Suppressor macrophage treated with lipopolysaccharide for 4 hours (primary cell): ENCODE data around the gene GRK7.

Experiments
- DNase-seq: peaks from one replicate; pipeline ENCODE4 v3.0.0-alpha.2; 2020

The GRK7 gene, protein sequence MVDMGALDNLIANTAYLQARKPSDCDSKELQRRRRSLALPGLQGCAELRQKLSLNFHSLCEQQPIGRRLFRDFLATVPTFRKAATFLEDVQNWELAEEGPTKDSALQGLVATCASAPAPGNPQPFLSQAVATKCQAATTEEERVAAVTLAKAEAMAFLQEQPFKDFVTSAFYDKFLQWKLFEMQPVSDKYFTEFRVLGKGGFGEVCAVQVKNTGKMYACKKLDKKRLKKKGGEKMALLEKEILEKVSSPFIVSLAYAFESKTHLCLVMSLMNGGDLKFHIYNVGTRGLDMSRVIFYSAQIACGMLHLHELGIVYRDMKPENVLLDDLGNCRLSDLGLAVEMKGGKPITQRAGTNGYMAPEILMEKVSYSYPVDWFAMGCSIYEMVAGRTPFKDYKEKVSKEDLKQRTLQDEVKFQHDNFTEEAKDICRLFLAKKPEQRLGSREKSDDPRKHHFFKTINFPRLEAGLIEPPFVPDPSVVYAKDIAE (N-terminal part only)

DNA sequence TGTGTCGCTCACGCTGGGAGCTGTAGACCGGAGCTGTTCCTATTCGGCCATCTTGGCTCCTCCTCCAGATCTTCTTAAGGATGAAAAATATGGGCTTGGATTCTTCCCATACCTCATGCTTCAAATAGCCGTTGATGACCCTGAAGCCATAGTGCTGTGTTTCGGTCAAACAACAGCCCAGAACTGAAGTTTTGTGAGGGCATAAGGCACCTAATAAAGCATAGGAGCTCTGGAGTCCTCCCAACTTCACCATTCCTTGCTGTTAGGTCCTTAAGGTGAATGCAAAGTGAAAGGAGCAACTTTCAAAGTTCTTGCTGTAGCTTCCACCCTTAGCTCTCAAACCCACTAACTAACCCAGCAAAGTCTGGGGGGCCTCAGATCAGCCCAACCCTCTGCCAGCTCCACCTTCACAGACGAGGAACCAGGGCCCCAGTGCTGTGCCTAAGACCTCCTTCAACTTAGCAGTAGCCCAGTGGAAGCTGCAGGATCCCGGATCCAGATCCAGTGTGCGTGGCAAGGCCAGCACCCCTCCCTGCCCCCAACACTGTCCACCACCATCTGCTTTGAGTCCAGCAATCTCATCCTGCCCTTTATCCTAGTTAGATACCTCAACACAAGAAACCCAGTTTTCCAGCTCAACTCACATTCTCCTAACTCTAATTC, at the start of gene GRK7:
Gene GRK7 (plus strand): TSS at position 321 of the 663 bp plus-strand sequence. CDS start 14,877 bp downstream, outside the sequence.
- no peak for DNase-seq

DNA sequence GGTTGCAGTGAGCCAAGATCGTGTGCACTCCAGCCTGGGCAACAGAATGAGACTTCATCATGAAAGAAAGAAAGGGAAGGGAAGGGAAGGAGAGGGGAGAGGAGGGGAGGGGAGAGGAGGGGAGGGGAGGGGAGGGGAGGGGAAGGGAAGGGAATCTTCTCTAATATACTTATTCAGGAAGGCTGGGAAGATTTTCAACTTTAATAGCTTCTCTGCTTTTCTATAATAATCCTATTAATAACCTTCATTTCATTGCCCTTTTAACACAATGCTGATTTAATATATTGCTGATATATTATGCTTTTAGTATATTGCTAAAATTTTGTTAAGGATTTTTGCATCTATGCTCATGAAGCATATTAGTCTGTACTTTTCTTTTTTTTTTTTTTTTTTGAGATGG, 48.5 kb upstream of the GRK7 start:
- DNase-seq, result no peak

DNA sequence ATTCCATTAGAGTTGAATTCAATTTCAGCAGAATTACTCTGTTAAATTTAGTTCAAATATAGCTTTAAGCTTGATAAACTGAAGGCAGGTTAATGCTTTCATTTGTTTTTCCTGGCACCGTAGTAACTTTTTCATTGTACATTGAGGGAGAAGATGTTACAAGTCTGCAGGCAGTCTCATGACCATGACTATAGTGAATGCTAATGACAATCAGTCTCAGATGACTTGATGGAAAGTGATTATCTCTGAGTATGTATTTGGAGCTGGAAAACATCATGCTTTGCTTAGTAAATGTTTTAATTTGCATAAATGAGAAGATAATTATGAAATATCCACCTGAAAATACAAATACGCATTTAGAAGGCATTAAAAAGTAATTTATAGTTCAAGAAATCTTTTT, 41.1 kb upstream of the GRK7 start:
- peak; percentile 19 for DNase-seq

DNA sequence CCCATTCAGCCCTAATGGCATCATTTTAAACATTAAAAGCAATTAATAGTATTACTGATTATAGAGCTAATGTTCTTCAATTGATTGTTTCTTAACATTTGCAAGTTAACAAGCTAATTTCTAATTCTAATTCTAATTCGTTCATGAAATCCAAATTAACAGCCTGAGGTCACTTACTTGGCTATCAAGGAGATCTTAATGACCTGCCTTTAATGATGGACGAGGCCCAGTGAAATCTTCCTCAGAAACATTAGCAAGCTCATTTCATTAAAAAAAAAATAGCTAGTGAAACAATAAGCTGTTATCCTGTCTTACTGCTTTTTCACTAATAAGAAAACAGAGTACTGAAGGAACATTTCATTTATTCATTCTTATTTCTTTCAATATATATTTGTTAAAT, 40.6 kb upstream of the GRK7 start:
- DNase-seq, result no peak

DNA sequence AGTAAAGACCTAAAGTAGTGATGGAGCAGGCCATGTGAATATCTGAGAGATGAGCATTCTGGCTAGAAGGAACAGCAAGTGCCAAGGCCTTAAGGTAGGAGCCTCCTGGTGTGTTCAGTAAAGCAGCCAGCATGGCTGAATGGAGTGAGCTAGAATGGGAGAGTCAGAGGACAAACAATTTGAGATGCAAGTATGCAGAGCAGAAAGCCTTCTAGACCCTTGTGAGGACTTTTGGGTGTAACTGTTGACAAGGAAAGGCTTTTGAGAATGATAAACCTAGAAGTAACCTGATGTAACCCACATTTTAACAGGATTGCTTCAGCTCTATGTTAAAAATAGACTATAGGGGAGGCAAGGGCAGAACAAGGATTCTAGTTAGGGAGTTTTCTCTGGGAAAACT, 40.0 kb upstream of the GRK7 start:
- no peak for DNase-seq

DNA sequence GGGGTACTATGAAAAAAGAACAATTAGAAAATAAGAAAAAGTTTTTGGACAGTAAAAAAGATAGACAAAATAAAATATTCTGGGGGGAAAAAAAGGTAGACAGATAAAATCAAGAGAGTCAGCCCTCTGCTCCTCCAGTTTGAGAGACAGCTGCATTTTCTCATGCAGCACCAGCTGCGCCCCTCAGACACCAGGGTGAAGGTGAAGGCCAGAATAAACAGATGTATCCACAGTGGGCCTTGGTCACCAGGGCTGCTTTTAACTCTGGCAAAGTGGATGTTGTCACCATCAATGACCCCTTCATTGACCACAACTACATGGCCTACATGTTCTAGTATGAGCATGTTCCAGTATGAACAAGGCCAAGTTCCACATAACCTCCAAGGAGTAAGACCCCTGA, 39.0 kb upstream of the GRK7 start:
- no peak for DNase-seq

DNA sequence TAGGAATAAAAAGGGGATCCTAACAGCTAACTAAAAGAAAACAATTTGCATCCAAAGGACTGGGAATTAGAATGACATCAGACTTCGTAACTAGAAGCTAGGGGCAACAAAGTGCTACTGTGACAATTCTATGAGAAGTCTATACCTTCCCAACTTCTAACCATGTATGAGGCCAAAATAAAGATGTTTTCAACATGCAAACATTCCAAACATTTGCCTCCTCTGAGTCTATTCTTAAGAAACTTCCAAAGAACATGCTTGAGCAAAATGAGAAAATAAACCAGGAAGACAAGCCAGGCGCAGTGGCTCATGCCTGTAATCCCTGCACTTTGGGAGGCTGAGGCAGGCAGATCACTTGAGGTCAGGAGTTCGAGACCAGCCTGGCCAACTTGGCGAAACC, 38.2 kb upstream of the GRK7 start:
- DNase-seq, result no peak

DNA sequence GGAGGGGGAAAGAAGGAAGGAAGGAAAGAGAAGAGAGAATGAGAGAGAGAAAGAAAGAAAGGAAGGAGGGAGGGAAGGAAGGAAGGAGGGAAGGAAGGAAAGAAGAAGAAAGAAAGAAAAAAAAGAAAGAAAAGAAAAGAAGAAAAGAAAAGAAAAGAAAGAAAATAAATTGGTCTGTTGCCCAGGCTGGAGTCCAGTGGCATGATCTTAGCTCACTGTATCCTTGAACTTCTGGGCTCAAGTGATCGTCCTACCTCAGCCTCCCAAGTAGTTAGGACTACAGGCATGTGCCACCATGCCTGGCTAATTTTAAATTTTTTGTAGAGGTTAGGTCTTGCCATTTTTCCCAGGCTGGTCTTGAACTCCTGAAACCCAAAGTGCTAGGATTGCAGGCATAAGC, 36.7 kb upstream of the GRK7 start:
- no peak for DNase-seq

DNA sequence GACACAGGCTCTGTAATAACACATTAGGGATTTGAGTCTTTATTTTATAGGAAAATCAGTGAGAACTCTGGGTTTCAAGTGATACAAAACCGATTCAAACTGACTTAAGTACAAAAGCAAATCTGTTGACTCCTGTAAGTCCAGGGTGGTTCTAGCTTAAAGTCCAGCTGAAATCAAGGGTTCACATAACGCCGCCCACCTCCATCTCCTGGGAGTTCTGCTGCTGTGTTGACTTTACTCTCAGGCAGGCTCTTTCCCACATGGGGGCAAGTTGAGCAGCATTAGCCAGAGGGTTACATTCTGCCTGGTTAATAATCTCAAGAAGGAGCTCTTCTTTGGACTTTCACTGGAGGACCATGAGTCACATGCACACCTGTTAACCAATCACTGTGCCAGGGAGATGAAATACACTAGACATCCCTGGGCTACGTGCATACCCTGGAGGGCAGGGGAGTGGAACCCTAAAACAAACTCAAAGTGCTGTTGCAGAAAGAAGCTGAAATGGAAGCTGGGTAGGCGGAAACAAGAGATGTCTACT, 34.8 kb upstream of the GRK7 start:
- DNase-seq, result no peak

DNA sequence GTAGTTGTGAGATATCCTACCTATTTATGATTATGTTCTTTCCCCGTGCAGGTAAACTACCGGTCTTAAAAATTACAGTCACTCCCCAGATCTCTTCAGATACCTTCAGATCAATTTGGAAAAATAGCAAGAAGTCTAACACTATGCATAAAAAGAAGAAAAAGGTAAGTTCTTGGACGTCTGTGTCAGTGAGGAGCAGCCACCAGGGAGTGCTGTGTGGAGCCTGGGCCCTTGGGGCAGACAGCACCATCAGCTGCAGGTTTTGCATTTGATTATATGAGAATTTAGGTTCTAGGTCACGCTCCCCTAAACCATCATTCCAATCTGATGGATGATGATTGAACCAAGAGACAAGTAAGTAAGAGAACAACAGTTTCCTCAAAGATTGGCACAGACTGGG, 34.0 kb upstream of the GRK7 start:
- DNase-seq, result no peak

DNA sequence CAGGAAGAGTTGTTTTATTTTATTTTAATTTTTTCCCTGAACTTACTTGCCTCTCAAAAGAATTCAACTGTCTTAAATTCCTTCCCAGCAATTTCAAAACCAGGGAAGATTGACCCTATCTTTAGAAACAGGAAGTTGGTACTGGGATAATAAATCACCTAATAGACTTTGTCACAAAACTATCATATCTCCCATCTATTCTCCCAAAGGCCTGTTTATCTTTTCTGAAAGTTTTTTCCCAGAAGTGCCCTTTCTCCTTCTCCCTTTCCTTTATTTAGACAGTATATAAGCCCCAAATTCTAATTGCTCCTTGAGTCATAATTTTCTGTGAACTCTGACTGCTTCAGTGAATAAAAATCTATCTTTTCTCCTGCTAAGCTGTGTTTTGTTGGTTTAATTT, 28.0 kb upstream of the GRK7 start:
- DNase-seq, result no peak

DNA sequence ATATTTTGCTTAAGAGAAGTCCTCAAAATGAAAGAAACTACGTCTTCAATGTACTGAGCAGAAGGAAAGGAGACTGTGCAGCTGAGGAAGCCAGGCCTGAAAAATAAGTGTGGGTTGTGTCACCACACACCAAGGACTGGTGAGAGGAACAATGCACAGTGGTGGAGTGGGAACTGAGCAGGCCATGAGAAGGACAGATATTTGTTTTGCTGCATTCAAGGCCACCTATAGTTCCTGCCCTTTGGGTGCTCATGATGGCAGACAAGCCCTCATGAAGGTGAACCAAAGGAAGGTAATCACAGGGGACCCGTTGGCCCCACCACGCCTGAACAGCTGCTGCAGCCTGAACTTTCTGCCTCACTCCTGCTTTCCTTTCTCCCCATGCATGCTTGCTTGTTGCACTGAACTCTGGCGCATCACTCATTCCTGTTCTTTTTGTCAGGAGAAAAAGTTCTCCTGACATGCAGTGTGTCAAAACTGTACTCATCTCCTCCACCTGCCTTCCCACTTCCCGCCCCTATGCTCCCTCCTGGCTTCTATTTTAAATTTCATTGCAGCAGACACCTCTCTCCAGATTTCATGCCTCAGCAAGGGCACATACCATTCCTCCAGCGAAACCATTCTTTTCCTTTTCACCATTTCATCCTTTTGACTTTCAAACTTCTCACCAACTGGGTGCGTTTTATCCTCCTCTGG, 27.3 kb upstream of the GRK7 start:
- DNase-seq, result no peak

DNA sequence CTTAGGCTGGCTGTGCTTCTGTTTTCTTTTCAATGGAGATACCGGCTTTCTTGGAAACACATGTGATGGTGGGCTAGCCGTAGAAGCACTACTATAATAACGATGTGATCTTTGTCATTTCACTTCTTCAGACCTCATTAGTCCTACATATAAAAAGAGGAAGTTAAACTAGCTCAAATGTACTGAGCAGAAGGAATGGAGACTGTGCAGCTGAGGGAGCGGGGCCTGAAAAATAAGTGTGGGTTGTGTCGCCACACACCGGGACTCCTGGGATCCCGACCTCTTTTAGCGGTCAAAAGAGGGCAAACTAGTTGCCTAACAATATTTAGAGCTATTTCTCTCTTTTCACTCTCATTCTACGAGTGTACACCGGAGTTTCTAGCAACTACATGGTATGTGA, 26.1 kb upstream of the GRK7 start:
- peak; percentile 50 for DNase-seq

DNA sequence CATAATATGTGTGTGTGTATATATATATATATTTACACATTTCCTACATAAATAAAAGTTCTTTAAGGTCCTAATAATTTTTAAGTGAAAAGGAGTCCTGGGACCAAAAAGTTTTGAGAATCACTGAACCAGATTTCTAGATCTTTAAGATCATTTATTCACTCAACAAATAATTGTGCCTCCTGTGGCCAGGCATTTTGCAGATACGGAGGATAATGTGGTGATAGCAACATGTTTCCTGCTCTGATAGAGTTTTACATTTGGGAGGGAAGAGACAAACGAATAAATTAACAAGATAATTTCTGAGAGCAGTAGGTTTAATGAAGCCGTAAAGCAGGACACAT, 25.6 kb upstream of the GRK7 start:
- no peak for DNase-seq

DNA sequence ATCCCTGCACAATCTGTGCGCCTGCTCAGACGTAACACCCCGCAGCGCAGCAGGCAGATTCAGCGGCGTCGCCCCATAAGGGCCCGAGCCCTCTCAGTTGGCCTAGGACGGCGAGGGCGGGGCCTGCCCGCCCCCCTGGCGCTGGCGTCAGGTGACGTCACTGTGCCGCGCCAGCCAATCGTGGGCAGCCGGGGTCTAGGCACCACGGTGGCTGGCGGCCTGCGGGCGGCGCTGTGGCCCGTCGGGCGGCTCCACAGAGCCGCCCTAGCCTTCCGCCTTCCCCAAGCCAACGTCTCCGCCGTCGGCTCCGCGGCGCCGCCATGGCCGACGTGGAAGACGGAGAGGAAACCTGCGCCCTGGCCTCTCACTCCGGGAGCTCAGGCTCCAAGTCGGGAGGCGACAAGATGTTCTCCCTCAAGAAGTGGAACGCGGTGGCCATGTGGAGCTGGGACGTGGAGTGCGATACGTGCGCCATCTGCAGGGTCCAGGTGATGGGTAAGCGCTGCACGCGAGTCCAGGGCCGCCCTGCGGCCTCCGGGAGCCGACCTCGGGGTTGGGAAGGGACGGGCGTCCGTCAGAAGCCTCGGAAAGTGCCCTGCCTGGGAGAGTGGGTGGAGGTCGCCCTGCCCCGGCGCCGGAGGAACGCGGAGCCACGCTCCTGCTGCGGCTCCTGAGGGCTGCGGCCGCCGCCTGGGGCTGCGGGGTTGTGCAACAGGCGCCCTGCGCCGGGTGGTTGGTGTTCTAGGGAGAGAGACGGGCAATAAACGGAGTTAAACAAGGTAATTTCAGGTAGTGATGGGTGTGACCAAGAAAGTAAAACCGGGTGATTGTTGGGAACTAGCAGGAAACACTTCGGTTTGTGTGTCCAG, 25.0 kb upstream of the GRK7 start, which contains the start of gene RNF7:
Gene RNF7 (plus strand): TSS at position 277 of the 869 bp plus-strand sequence. CDS start 44 bp downstream, at position 321.
- DNase-seq, result peak; percentile 98

DNA sequence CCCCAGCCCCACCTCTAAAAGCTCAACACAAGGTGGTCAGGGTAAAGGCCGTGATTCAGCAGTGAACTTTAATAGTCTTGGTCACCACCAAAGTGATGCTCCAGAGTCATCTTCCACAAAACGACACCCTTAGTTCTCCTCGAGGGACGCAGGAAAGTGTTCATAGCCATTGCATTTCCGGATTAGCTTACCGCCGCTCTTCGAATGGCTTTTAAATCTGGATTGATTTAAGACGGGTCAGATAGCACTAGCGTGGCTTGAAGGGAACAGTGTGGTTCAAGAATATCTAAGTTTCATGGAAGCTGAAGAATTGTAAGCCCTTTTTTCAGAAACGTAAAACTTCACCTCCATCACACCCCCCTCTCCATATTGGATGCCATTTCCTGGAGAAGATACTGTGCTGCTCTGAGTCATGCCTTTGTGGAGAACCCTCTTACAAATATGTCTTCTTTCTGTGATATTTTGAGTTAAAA, 24.3 kb upstream of the GRK7 start:
- DNase-seq, result peak; percentile 67

DNA sequence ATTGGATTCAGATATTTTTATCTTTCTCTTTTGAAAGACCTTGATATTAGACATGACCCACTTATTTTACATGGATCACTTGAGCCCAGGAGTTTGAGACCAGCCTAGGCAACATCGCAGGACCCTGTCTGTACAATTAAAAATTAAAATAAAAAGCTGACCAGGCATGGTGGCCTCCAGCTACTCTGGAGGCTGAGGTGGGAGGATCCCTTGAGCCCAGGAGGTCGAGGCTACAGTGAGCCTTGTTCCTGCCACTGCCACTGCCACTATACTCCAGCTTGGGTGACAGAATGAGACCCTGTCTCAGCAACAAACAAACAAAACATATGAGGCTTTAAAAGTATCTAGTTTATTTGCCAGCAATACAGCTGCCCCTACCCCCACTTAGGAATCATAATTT, 23.5 kb upstream of the GRK7 start:
- no peak for DNase-seq

DNA sequence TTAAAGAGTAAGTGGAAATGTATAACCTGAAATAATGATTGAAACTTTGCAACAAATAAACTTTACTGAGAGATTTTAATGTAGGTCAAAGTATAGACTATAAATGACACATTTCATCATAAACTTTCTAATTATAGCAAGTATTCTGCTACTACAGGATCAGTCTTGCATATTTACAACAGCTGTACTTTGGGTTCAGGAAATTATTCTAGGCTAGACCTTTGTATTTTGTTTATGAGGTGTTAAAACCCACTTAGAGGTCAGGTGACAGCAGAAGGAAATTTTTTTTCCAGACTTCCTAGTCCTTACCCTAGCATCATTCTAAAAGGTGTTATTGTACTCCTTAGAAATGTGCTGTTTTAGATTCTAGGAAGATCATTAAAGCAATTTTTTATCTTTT, 22.9 kb upstream of the GRK7 start:
- no peak for DNase-seq

DNA sequence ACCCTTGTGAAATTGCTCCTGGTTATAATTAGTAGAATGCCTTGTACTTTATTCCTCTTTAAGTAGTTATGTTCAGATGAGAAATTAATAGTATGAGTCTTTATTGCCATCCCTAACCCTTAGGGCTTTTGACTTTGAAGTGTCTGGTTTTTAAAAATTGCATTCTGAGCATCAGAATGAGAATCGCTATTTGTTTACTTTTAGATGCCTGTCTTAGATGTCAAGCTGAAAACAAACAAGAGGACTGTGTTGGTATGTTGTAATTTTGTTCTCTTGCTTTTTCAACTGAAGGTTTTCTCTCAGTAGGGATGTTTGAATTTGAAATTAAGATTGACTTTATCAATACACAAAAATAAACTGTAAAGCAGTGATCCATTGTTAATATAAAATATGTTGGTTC, 19.9 kb upstream of the GRK7 start:
- DNase-seq, result no peak

DNA sequence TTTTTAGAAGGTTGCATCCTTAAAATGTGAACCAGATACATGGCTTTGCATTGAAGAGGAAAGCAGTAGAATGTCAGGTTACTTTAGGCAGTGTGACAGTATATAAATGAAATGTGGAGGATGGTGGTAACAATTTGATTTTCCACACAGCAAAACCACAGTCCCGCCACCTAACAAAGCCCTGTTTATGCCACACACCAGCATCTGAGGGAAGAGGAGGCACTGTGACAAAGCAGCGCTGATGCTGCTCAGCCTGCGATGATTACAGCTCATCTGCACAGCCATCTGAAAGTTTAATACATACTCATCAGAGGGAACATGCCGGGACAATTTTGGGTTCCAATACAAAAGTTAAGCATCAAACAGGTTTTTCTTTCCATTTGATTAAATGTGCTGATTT, 16.2 kb upstream of the GRK7 start:
- DNase-seq, result no peak

DNA sequence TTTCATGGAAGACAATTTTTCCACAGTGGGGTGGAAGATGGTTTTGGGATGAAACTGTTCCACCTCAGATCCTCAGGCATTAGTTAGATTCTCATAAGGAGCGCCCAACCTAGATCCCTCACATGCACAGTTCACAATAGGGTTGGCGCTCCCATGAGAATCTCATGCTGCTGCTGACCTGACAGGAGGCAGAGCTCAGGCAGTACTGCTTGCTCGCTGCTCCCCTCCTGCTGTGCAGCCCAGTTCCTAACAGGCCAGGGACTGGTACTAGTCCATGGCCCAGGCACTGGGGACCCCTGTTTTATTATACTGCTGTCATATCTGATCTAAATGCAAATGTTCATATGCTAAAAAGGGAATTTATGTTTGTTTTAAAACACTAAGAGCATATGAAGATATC, 9.8 kb upstream of the GRK7 start:
- DNase-seq, result no peak

DNA sequence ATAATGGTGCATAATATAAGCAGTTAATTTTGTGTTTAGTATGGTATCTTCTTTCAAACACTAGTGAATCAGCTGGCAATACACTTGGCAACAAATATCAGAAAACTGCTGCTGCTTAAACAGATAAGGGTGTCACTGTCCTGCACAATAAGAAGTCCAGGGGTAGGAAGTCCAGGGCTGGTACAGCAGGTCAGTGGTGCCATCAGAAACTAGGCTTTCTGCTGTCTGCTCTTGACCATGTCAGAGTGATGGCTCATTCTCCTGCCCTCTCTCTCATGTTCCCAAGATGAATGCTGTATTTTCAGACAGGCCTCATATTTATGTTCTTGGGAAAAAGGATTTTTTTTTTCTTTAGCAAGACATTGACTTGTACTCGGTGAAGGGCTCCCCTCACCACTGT, 9.2 kb upstream of the GRK7 start:
- no peak for DNase-seq
